ENCODE results near the gene CD82. TPM values are rescaled to one million over a fixed set of nuclear protein-coding genes. Genes with fewer than 3 reads are reported as not detected.

The CD82 gene
- total RNA-seq, 1 experiment from 2014 or later, result 30.7 TPM

DNA sequence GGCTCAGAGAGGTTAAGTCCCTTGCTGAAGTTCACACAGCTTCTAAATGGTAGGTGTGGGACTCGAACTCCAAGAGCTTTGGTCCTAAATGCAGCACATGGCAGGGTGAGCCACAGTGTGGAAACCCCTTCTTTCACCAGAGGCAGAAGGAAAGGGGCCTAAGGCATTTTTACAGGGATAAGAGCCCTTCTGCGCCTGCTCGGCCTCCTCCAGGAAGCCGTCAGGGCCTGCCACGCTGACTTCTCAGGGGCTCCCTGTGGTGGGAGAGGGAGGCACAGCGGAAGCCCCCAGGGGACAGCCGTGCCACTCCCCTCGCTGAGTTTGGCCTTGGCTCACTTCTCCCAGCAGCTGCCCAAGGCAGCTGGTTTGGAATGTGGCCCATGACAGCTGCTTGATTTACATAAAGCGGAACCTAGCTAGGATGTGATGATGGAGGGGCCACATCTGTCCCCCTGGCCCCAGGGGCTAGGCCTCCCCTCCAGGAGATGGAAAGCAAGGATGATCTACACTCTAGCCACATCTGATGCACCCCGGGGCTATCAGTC is 35.4 kb downstream of the CD82 start:
- H3K4me1 ChIP-seq (replicated peaks; ENCODE audit: insufficient read depth), result no peaks in the 10 kb centered on the region
- no peaks in the 10 kb centered on the region for H3K9me2 ChIP-seq (ENCODE audit: insufficient read depth)
- intact Hi-C loops (cut with micrococcal nuclease; ENCODE audit: unreplicated experiment), result no loop called here
- H4K20me1 ChIP-seq (ENCODE audit: insufficient read depth), result no peaks in the 10 kb centered on the region
- POLR2A ChIA-PET (ENCODE audit: unreplicated experiment), result no interaction called here
- H3K4me3 ChIP-seq, result no peak overlapping the region
- DNase-seq, result no peak
- no peaks in the 10 kb centered on the region for H3K27me3 ChIP-seq (ENCODE audit: insufficient read depth, low read depth)
- H2AFZ ChIP-seq, result no peak overlapping the region
- no TSS peak for BruUV-seq (replicated peaks)
- no peak for TF ChIP-seq EZH2 (IDR thresholded peaks at IDR 0.05; ENCODE audit: low read depth)
- TF ChIP-seq, protein P1, sequence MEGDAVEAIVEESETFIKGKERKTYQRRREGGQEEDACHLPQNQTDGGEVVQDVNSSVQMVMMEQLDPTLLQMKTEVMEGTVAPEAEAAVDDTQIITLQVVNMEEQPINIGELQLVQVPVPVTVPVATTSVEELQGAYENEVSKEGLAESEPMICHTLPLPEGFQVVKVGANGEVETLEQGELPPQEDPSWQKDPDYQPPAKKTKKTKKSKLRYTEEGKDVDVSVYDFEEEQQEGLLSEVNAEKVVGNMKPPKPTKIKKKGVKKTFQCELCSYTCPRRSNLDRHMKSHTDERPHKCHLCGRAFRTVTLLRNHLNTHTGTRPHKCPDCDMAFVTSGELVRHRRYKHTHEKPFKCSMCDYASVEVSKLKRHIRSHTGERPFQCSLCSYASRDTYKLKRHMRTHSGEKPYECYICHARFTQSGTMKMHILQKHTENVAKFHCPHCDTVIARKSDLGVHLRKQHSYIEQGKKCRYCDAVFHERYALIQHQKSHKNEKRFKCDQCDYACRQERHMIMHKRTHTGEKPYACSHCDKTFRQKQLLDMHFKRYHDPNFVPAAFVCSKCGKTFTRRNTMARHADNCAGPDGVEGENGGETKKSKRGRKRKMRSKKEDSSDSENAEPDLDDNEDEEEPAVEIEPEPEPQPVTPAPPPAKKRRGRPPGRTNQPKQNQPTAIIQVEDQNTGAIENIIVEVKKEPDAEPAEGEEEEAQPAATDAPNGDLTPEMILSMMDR (conservative IDR thresholded peaks at IDR 0.05), result no peak
- no peaks in the 10 kb centered on the region for H3F3A ChIP-seq (ENCODE audit: insufficient read depth, low read depth)
- H3K4me2 ChIP-seq, result no peak overlapping the region
- H3K79me2 ChIP-seq (ENCODE audit: low read depth), result no peaks in the 10 kb centered on the region
- no peak overlapping the region for H3K27ac ChIP-seq
- H3K9me3 ChIP-seq (ENCODE audit: insufficient read depth, low read depth), result no peaks in the 10 kb centered on the region
- CTCF ChIA-PET, result interaction anchor here (0.7 kb wide), 1 partner anchor 9 kb away, joined by 3 read pairs; no protein-coding TSS in a partner anchor
- H3K36me3 ChIP-seq (ENCODE audit: low read depth), result no peaks in the 10 kb centered on the region

DNA sequence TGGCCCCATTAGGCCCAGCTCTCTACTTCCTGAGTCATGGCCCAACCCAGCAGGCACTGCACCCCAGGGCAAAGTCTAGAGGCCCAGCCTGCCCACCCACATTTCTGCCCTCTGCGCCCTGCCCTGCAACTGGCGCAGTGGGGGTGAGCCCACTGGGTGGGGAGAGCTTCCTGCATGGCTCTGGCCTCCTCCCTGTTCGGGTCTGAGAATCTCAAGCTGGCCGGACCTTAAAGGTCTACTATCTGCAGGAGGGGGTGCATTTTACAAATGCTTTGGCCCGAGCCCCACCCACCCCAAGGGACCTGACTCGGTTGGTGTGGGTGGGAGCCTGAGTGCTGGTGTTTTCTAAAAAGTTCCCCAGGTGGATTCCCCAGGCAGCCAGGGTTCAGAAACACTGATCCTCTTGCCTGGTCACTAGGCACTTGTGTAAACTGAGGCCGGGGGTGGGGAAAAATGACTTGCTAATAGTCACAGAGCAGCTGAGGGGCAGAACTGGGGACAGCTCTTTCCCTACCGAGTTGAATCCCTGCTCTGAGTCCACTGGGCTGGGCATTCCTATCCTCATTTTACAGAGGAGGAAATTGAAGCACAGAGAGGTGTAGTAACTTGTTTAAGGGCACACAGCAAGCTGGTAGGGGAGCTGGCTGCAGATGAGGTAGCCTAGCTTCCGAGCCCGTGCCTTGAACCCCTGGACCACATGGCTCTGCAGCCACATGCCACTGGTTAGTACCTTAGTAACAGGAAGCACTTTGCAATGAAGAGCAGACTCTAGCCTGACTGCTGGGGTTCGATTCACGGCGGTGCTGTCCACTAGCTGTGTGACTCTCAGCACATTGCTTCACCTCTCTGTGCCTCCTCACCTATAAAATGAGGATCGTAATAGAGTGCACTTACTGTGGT is 36.3 kb downstream of the CD82 start:
- Histone ChIP-seq H3K9me2 (ENCODE audit: insufficient read depth) (no peaks in the 10 kb centered on the region), H3K4me3 (no peak overlapping the region), H3K9me3 (ENCODE audit: insufficient read depth, low read depth) (no peaks in the 10 kb centered on the region), H3F3A (ENCODE audit: insufficient read depth, low read depth) (no peaks in the 10 kb centered on the region), H3K79me2 (ENCODE audit: low read depth) (no peaks in the 10 kb centered on the region), H3K36me3 (ENCODE audit: low read depth) (no peaks in the 10 kb centered on the region), H3K4me1 (replicated peaks; ENCODE audit: insufficient read depth) (no peaks in the 10 kb centered on the region), H4K20me1 (ENCODE audit: insufficient read depth) (no peaks in the 10 kb centered on the region), H3K27me3 (ENCODE audit: insufficient read depth, low read depth) (no peaks in the 10 kb centered on the region), H3K27ac (no peak overlapping the region), H2AFZ (no peak overlapping the region), H3K4me2 (no peak overlapping the region)
- CTCF ChIA-PET, result interaction anchor here (0.7 kb wide), 1 partner anchor 8 kb away, joined by 3 read pairs; no protein-coding TSS in a partner anchor
- DNase-seq, result peak in 1 of 2 experiments; percentile 40
- POLR2A ChIA-PET (ENCODE audit: unreplicated experiment), result no interaction called here
- intact Hi-C loops (cut with micrococcal nuclease; ENCODE audit: unreplicated experiment), result no loop called here
- no peak for TF ChIP-seq EZH2 (IDR thresholded peaks at IDR 0.05; ENCODE audit: low read depth)
- TF ChIP-seq, protein P1 (conservative IDR thresholded peaks at IDR 0.05), result no peak
- BruUV-seq (replicated peaks), result no TSS peak

DNA sequence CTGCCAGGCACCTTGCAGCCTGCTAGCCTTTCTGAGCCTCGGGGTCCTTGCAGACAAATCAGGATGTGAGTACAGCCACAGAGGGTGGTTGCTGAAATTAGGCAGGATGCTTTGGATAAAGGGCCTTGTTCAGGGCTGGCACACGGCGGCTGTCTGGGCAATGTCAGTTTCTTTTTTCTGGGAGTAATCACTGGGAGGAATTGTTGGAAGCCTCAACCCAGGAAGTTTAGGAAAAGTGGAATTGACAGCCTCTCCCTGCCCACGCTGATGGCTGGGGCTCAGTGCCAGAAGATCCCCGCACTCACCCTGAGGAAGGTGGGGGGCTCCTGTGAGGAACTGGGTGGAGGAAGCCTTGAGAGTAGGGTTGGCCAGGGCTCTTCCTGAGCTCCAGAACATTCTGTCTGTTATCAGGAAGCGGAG is 37.4 kb downstream of the CD82 start:
- CTCF ChIA-PET, result no interaction called here
- no TSS peak for BruUV-seq (replicated peaks)
- POLR2A ChIA-PET (ENCODE audit: unreplicated experiment), result no interaction called here
- Histone ChIP-seq H3F3A (ENCODE audit: insufficient read depth, low read depth) (no peaks in the 10 kb centered on the region), H3K9me3 (ENCODE audit: insufficient read depth, low read depth) (no peaks in the 10 kb centered on the region), H3K4me3 (no peak overlapping the region), H3K4me1 (replicated peaks; ENCODE audit: insufficient read depth) (no peaks in the 10 kb centered on the region), H3K36me3 (ENCODE audit: low read depth) (no peaks in the 10 kb centered on the region), H3K27ac (no peak overlapping the region), H3K79me2 (ENCODE audit: low read depth) (no peaks in the 10 kb centered on the region), H3K4me2 (no peak overlapping the region), H3K9me2 (ENCODE audit: insufficient read depth) (no peaks in the 10 kb centered on the region), H2AFZ (no peak overlapping the region), H4K20me1 (ENCODE audit: insufficient read depth) (no peaks in the 10 kb centered on the region), H3K27me3 (ENCODE audit: insufficient read depth, low read depth) (no peaks in the 10 kb centered on the region)
- no peak for TF ChIP-seq EZH2 (IDR thresholded peaks at IDR 0.05; ENCODE audit: low read depth)
- TF ChIP-seq, protein P1 (conservative IDR thresholded peaks at IDR 0.05), result no peak
- DNase-seq, result no peak
- intact Hi-C loops (cut with micrococcal nuclease; ENCODE audit: unreplicated experiment), result no loop called here
